Body of pancreas (tissue), 4 donors: ENCODE results near the gene KATNAL1.

Source experiments
- CTCF ChIP-seq, 7 experiments: fragments of 450-650 bp in 4 of 7; fragments of 200-600 bp in 3 of 7; sonication (generic) in 3 of 7; IDR thresholded peaks; one replicate each; pipeline ENCODE4 v1.5.1; 2016 to 2019; ENCODE audit warnings: antibody characterized with exemption in 7 of 7
- POLR2A ChIP-seq, 3 donors: fragments of 450-650 bp; IDR thresholded peaks; one replicate each; pipeline ENCODE4 v1.6.1; 2016; ENCODE audit warnings: antibody characterized with exemption in 3 of 3, mild to moderate bottlenecking in 2 of 3

GRCh38 chr13:30319655-30320054 is 12.3 kb upstream of the KATNAL1 start:
- TF ChIP-seq CTCF (IDR thresholded peaks at IDR 0.05) (no peak), POLR2A (IDR thresholded peaks at IDR 0.05) (no peak)
